ENCODE measurements around the gene SUMO3.

SUMO3 gene

GRCh38 chr21:44815852-44816628 is 1.8 kb downstream of the SUMO3 start:
- peaks cover 0 to 16% of the 10 kb centered on the region in 2 donors for H3K36me3 ChIP-seq (ENCODE audit: control insufficient read depth in 1 of 2, insufficient read depth in 2 of 2, low read length in 2 of 2)
- no peak overlapping the region for H3K27ac ChIP-seq (ENCODE audit: low read depth, low read length)
- H3K9me3 ChIP-seq (ENCODE audit: control insufficient read depth in 1 of 2, low read length in 2 of 2), result no peaks in the 10 kb centered on the region
- no peak overlapping the region for H3K4me3 ChIP-seq (ENCODE audit: low read depth in 1 of 2, low read length in 2 of 2)
- no peak overlapping the region for H3K9ac ChIP-seq (ENCODE audit: low read depth in 1 of 2, low read length in 2 of 2)
- H3K4me1 ChIP-seq (ENCODE audit: control insufficient read depth in 1 of 2, insufficient read depth in 2 of 2, low read length in 2 of 2), result peaks cover 3 to 11% of the 10 kb centered on the region in 2 donors
- H3K27me3 ChIP-seq (ENCODE audit: control insufficient read depth in 1 of 2, insufficient read depth in 2 of 2, low read length in 2 of 2), result no peaks in the 10 kb centered on the region

GRCh38 chr21:44815225-44815624 is 2.6 kb downstream of the SUMO3 start:
- H3K27ac ChIP-seq (ENCODE audit: low read depth, low read length), result no peak overlapping the region

GRCh38 chr21:44814498-44815023 is 3.3 kb downstream of the SUMO3 start:
- H3K9ac ChIP-seq (ENCODE audit: low read depth in 1 of 2, low read length in 2 of 2), result no peak overlapping the region
- no peaks in the 10 kb centered on the region for H3K9me3 ChIP-seq (ENCODE audit: control insufficient read depth in 1 of 2, low read length in 2 of 2)
- H3K4me1 ChIP-seq (ENCODE audit: control insufficient read depth in 1 of 2, insufficient read depth in 2 of 2, low read length in 2 of 2), result peaks cover 3 to 11% of the 10 kb centered on the region in 2 donors
- no peak overlapping the region for H3K27ac ChIP-seq (ENCODE audit: low read depth, low read length)
- H3K4me3 ChIP-seq (ENCODE audit: low read depth in 1 of 2, low read length in 2 of 2), result no peak overlapping the region
- H3K27me3 ChIP-seq (ENCODE audit: control insufficient read depth in 1 of 2, insufficient read depth in 2 of 2, low read length in 2 of 2), result no peaks in the 10 kb centered on the region
- peaks cover 10 to 30% of the 10 kb centered on the region in 2 donors for H3K36me3 ChIP-seq (ENCODE audit: control insufficient read depth in 1 of 2, insufficient read depth in 2 of 2, low read length in 2 of 2)

More at GRCh38 chr21:44815225-44815624, 2.6 kb downstream of the SUMO3 start:
- Histone ChIP-seq H3K36me3 (ENCODE audit: control insufficient read depth in 1 of 2, insufficient read depth in 2 of 2, low read length in 2 of 2) (peaks cover 4 to 24% of the 10 kb centered on the region in 2 donors), H3K4me1 (ENCODE audit: control insufficient read depth in 1 of 2, insufficient read depth in 2 of 2, low read length in 2 of 2) (peaks cover 3 to 11% of the 10 kb centered on the region in 2 donors), H3K9ac (ENCODE audit: low read depth in 1 of 2, low read length in 2 of 2) (no peak overlapping the region), H3K27me3 (ENCODE audit: control insufficient read depth in 1 of 2, insufficient read depth in 2 of 2, low read length in 2 of 2) (no peaks in the 10 kb centered on the region), H3K9me3 (ENCODE audit: control insufficient read depth in 1 of 2, low read length in 2 of 2) (no peaks in the 10 kb centered on the region), H3K4me3 (ENCODE audit: low read depth in 1 of 2, low read length in 2 of 2) (no peak overlapping the region)

DNA sequence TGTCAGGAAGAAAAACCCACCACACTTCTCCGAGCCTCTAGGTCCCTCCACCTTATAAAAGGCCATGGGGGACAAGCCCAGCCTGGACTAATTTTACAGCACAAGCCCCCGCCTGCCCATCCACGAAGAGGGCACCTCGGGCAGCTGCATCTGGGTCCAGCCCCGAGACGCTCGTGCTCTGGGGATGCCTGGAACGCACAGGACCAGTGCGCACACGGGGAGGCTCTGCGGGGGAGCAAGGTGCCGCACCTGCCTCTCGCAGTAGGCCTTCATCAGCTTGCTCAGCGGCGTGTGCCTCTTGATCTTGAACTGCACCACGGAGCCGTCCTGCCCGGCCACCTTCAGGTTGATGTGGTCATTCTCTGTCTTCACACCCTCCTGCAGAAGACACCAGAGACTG is 4.1 kb downstream of the SUMO3 start:
- Histone ChIP-seq H3K36me3 (ENCODE audit: control insufficient read depth in 1 of 2, insufficient read depth in 2 of 2, low read length in 2 of 2) (peaks cover 13 to 38% of the 10 kb centered on the region in 2 donors), H3K9me3 (ENCODE audit: control insufficient read depth in 1 of 2, low read length in 2 of 2) (no peaks in the 10 kb centered on the region), H3K4me1 (ENCODE audit: control insufficient read depth in 1 of 2, insufficient read depth in 2 of 2, low read length in 2 of 2) (peaks cover 3 to 11% of the 10 kb centered on the region in 2 donors), H3K27ac (ENCODE audit: low read depth, low read length) (no peak overlapping the region), H3K9ac (ENCODE audit: low read depth in 1 of 2, low read length in 2 of 2) (no peak overlapping the region), H3K4me3 (ENCODE audit: low read depth in 1 of 2, low read length in 2 of 2) (no peak overlapping the region), H3K27me3 (ENCODE audit: control insufficient read depth in 1 of 2, insufficient read depth in 2 of 2, low read length in 2 of 2) (no peaks in the 10 kb centered on the region)

DNA sequence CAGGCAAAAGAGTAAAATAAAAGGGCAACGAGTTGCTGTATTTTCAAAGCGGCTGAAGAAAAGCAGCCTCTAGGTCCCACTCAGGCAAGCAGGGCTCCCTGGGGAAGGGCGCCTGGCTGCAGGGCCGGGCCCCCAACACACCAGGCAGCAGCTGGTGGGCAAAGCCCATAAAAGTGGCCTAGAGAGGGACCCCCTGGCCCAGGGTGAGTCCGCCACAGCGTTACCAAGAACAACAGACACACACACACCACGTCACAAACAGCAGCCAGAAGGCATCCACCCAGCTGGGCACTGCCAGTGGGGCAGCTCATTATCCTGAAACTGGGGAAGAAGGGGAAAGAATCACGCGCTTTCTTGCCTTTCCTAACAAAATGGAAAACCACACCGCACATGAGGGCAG is 4.7 kb downstream of the SUMO3 start:
- Histone ChIP-seq H3K36me3 (ENCODE audit: control insufficient read depth in 1 of 2, insufficient read depth in 2 of 2, low read length in 2 of 2) (peaks cover 13 to 44% of the 10 kb centered on the region in 2 donors), H3K27me3 (ENCODE audit: control insufficient read depth in 1 of 2, insufficient read depth in 2 of 2, low read length in 2 of 2) (no peaks in the 10 kb centered on the region), H3K4me3 (ENCODE audit: low read depth in 1 of 2, low read length in 2 of 2) (no peak overlapping the region), H3K27ac (ENCODE audit: low read depth, low read length) (no peak overlapping the region), H3K4me1 (ENCODE audit: control insufficient read depth in 1 of 2, insufficient read depth in 2 of 2, low read length in 2 of 2) (peaks cover 3 to 11% of the 10 kb centered on the region in 2 donors), H3K9me3 (ENCODE audit: control insufficient read depth in 1 of 2, low read length in 2 of 2) (no peaks in the 10 kb centered on the region), H3K9ac (ENCODE audit: low read depth in 1 of 2, low read length in 2 of 2) (no peak overlapping the region)

DNA sequence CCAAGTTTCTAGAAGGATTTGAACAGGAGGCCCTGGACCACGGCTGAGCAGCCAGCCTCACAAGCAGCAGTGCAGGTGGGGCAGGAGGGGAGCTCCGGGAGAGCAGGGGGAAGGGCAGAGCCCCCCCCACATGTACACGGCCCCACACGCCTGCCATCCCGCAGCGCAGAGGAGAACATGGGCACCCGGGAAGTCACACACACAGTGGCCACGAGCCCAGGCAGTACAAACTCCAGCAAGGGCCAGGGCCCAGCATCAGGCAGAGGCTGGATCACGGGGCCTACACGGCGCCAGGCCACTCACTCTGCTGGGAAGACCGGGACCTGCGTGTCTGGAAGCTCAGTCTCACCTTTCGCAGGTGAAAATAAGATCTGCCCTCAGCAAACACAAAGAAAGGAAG is 5.2 kb downstream of the SUMO3 start:
- no peaks in the 10 kb centered on the region for H3K9me3 ChIP-seq (ENCODE audit: control insufficient read depth in 1 of 2, low read length in 2 of 2)
- no peaks in the 10 kb centered on the region for H3K27me3 ChIP-seq (ENCODE audit: control insufficient read depth in 1 of 2, insufficient read depth in 2 of 2, low read length in 2 of 2)
- peaks cover 13 to 47% of the 10 kb centered on the region in 2 donors for H3K36me3 ChIP-seq (ENCODE audit: control insufficient read depth in 1 of 2, insufficient read depth in 2 of 2, low read length in 2 of 2)
- H3K9ac ChIP-seq (ENCODE audit: low read depth in 1 of 2, low read length in 2 of 2), result no peak overlapping the region
- no peak overlapping the region for H3K4me3 ChIP-seq (ENCODE audit: low read depth in 1 of 2, low read length in 2 of 2)
- no peak overlapping the region for H3K27ac ChIP-seq (ENCODE audit: low read depth, low read length)
- H3K4me1 ChIP-seq (ENCODE audit: control insufficient read depth in 1 of 2, insufficient read depth in 2 of 2, low read length in 2 of 2), result peaks cover 3 to 11% of the 10 kb centered on the region in 2 donors

GRCh38 chr21:44810779-44811178 is 7.1 kb downstream of the SUMO3 start:
- H3K36me3 ChIP-seq (ENCODE audit: control insufficient read depth in 1 of 2, insufficient read depth in 2 of 2, low read length in 2 of 2), result peaks cover 25 to 63% of the 10 kb centered on the region in 2 donors
- H3K27ac ChIP-seq (ENCODE audit: low read depth, low read length), result no peak overlapping the region
- H3K9ac ChIP-seq (ENCODE audit: low read depth in 1 of 2, low read length in 2 of 2), result no peak overlapping the region
- H3K27me3 ChIP-seq (ENCODE audit: control insufficient read depth in 1 of 2, insufficient read depth in 2 of 2, low read length in 2 of 2), result no peaks in the 10 kb centered on the region
- H3K4me1 ChIP-seq (ENCODE audit: control insufficient read depth in 1 of 2, insufficient read depth in 2 of 2, low read length in 2 of 2), result no peaks in the 10 kb centered on the region
- H3K9me3 ChIP-seq (ENCODE audit: control insufficient read depth in 1 of 2, low read length in 2 of 2), result no peaks in the 10 kb centered on the region
- H3K4me3 ChIP-seq (ENCODE audit: low read depth in 1 of 2, low read length in 2 of 2), result no peak overlapping the region

- Histone ChIP-seq H3K9me3 (ENCODE audit: control insufficient read depth in 1 of 2, low read length in 2 of 2) (no peaks in the 10 kb centered on the region), H3K27ac (ENCODE audit: low read depth, low read length) (no peak overlapping the region), H3K4me3 (ENCODE audit: low read depth in 1 of 2, low read length in 2 of 2) (no peak overlapping the region), H3K4me1 (ENCODE audit: control insufficient read depth in 1 of 2, insufficient read depth in 2 of 2, low read length in 2 of 2) (peaks cover 9 to 10% of the 10 kb centered on the region in 2 donors), H3K36me3 (ENCODE audit: control insufficient read depth in 1 of 2, insufficient read depth in 2 of 2, low read length in 2 of 2) (peaks cover 30 to 62% of the 10 kb centered on the region in 2 donors), H3K27me3 (ENCODE audit: control insufficient read depth in 1 of 2, insufficient read depth in 2 of 2, low read length in 2 of 2) (no peaks in the 10 kb centered on the region), H3K9ac (ENCODE audit: low read depth in 1 of 2, low read length in 2 of 2) (no peak overlapping the region)
Observed at GRCh38 chr21:44805859-44806258, 12.0 kb downstream of the SUMO3 start.

DNA sequence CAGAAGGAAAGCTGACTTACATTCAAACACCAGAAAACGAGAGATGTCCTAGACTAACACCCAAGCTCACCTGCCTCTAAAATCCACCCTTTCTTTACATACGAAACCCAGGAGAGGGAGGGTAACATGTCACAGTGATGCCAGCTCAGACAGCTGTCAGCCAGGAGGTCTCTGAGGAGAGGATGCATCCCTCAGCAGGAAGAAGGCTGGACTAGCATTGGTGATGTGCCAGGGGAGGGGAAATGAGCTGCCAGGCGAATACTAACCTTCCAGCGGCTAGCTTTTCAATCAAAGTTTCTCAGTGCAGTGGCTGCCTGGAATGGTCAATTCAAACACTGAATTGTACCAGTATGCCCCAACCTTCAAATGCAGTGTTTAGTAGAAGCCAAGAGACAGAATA is 12.6 kb downstream of the SUMO3 start:
- H3K36me3 ChIP-seq (ENCODE audit: control insufficient read depth in 1 of 2, insufficient read depth in 2 of 2, low read length in 2 of 2), result peaks cover 26 to 56% of the 10 kb centered on the region in 2 donors
- no peak overlapping the region for H3K9ac ChIP-seq (ENCODE audit: low read depth in 1 of 2, low read length in 2 of 2)

GRCh38 chr21:44804762-44805161 is 13.1 kb downstream of the SUMO3 start:
- Histone ChIP-seq H3K9me3 (ENCODE audit: control insufficient read depth in 1 of 2, low read length in 2 of 2) (no peaks in the 10 kb centered on the region), H3K27ac (ENCODE audit: low read depth, low read length) (no peak overlapping the region), H3K27me3 (ENCODE audit: control insufficient read depth in 1 of 2, insufficient read depth in 2 of 2, low read length in 2 of 2) (no peaks in the 10 kb centered on the region), H3K36me3 (ENCODE audit: control insufficient read depth in 1 of 2, insufficient read depth in 2 of 2, low read length in 2 of 2) (peaks cover 22 to 51% of the 10 kb centered on the region in 2 donors), H3K9ac (ENCODE audit: low read depth in 1 of 2, low read length in 2 of 2) (no peak overlapping the region), H3K4me3 (ENCODE audit: low read depth in 1 of 2, low read length in 2 of 2) (no peak overlapping the region), H3K4me1 (ENCODE audit: control insufficient read depth in 1 of 2, insufficient read depth in 2 of 2, low read length in 2 of 2) (peaks cover 20 to 21% of the 10 kb centered on the region in 2 donors)

More for the DNA sequence above, 12.6 kb downstream of the SUMO3 start:
- no peak overlapping the region for H3K4me3 ChIP-seq (ENCODE audit: low read depth in 1 of 2, low read length in 2 of 2)
- H3K27ac ChIP-seq (ENCODE audit: low read depth, low read length), result no peak overlapping the region
- H3K9me3 ChIP-seq (ENCODE audit: control insufficient read depth in 1 of 2, low read length in 2 of 2), result no peaks in the 10 kb centered on the region
- H3K4me1 ChIP-seq (ENCODE audit: control insufficient read depth in 1 of 2, insufficient read depth in 2 of 2, low read length in 2 of 2), result peaks cover 15 to 16% of the 10 kb centered on the region in 2 donors
- no peaks in the 10 kb centered on the region for H3K27me3 ChIP-seq (ENCODE audit: control insufficient read depth in 1 of 2, insufficient read depth in 2 of 2, low read length in 2 of 2)

Data from duodenal mucosa (tissue), 2 donors.